T-helper 1 cell treated with Interleukin-12 subunit alpha and Interleukin-12 subunit beta and Interleukin-4 antibody, amounts not matched to agents 30 μg/mL and 1 μg/mL, for 36 hours (primary cell): Measurements from ENCODE around the gene PDP2.

ENCODE experiments used
- H3K27ac Mint-ChIP-seq: one replicate; pipeline ENCODE4 v1.8.0; 2021; ENCODE audit warnings: mild to moderate bottlenecking, mixed read lengths
- H3K27me3 Mint-ChIP-seq: one replicate; pipeline ENCODE4 v1.8.0; 2021; ENCODE audit warnings: low read depth, mixed read lengths
- H3K36me3 Mint-ChIP-seq: one replicate; pipeline ENCODE4 v1.8.0; 2021; ENCODE audit warnings: low read depth, mixed read lengths
- H3K4me1 Mint-ChIP-seq: one replicate; pipeline ENCODE4 v1.8.0; 2021; ENCODE audit warnings: low read depth, mixed read lengths
- H3K4me3 Mint-ChIP-seq: one replicate; pipeline ENCODE4 v1.8.0; 2021; ENCODE audit warnings: mild to moderate bottlenecking, moderate library complexity, mixed read lengths
- H3K9me3 Mint-ChIP-seq: one replicate; pipeline ENCODE4 v1.8.0; 2021; ENCODE audit warnings: mixed read lengths

Gene PDP2

GRCh38 chr16:66910175-66910940 lies 30.0 kb downstream of the PDP2 start:
- H3K4me3 Mint-ChIP-seq, result no peak overlapping the region
- no peaks in the 10 kb centered on the region for H3K9me3 Mint-ChIP-seq
- H3K4me1 Mint-ChIP-seq, result peaks cover 9% of the 10 kb centered on the region
- no peaks in the 10 kb centered on the region for H3K27me3 Mint-ChIP-seq
- H3K27ac Mint-ChIP-seq, result no peak overlapping the region
- no peaks in the 10 kb centered on the region for H3K36me3 Mint-ChIP-seq

GRCh38 chr16:66911112-66911511 lies 30.8 kb downstream of the PDP2 start:
- H3K4me3 Mint-ChIP-seq, result no peak overlapping the region
- H3K27ac Mint-ChIP-seq, result no peak overlapping the region
- H3K4me1 Mint-ChIP-seq, result peaks cover 5% of the 10 kb centered on the region
- H3K27me3 Mint-ChIP-seq, result no peaks in the 10 kb centered on the region
- no peaks in the 10 kb centered on the region for H3K36me3 Mint-ChIP-seq
- no peaks in the 10 kb centered on the region for H3K9me3 Mint-ChIP-seq

- H3K36me3 Mint-ChIP-seq, result no peaks in the 10 kb centered on the region
- no peaks in the 10 kb centered on the region for H3K27me3 Mint-ChIP-seq
- no peak overlapping the region for H3K4me3 Mint-ChIP-seq
Observed at GRCh38 chr16:66911801-66912200, 31.5 kb downstream of the PDP2 start.

GRCh38 chr16:66913081-66913480 lies 32.8 kb downstream of the PDP2 start:
- Mint-ChIP-seq H3K9me3 (no peaks in the 10 kb centered on the region), H3K27me3 (peaks cover under 1% of the 10 kb centered on the region), H3K4me3 (no peak overlapping the region), H3K4me1 (no peaks in the 10 kb centered on the region), H3K36me3 (no peaks in the 10 kb centered on the region), H3K27ac (no peak overlapping the region)

More at GRCh38 chr16:66911801-66912200, 31.5 kb downstream of the PDP2 start:
- Mint-ChIP-seq H3K27ac (no peak overlapping the region), H3K9me3 (no peaks in the 10 kb centered on the region), H3K4me1 (no peaks in the 10 kb centered on the region)

- Mint-ChIP-seq H3K27ac (no peak overlapping the region), H3K36me3 (no peaks in the 10 kb centered on the region), H3K4me1 (no peaks in the 10 kb centered on the region), H3K9me3 (no peaks in the 10 kb centered on the region), H3K27me3 (peaks cover 4% of the 10 kb centered on the region), H3K4me3 (no peak overlapping the region)
Observed at GRCh38 chr16:66913711-66914110, 33.4 kb downstream of the PDP2 start.

GRCh38 chr16:66914541-66914940 lies 34.2 kb downstream of the PDP2 start:
- peaks cover 4% of the 10 kb centered on the region for H3K27me3 Mint-ChIP-seq

GRCh38 chr16:66915041-66915440 lies 34.7 kb downstream of the PDP2 start:
- Mint-ChIP-seq H3K4me1 (no peaks in the 10 kb centered on the region), H3K4me3 (no peak overlapping the region), H3K27me3 (peaks cover 4% of the 10 kb centered on the region), H3K36me3 (no peaks in the 10 kb centered on the region), H3K27ac (no peak overlapping the region), H3K9me3 (no peaks in the 10 kb centered on the region)

More at GRCh38 chr16:66914541-66914940, 34.2 kb downstream of the PDP2 start:
- Mint-ChIP-seq H3K4me3 (no peak overlapping the region), H3K36me3 (no peaks in the 10 kb centered on the region), H3K27ac (no peak overlapping the region), H3K4me1 (no peaks in the 10 kb centered on the region), H3K9me3 (no peaks in the 10 kb centered on the region)

- no peak overlapping the region for H3K27ac Mint-ChIP-seq
- H3K36me3 Mint-ChIP-seq, result no peaks in the 10 kb centered on the region
- H3K9me3 Mint-ChIP-seq, result no peaks in the 10 kb centered on the region
- no peaks in the 10 kb centered on the region for H3K4me1 Mint-ChIP-seq
- H3K4me3 Mint-ChIP-seq, result no peak overlapping the region
- peaks cover 11% of the 10 kb centered on the region for H3K27me3 Mint-ChIP-seq
Observed at GRCh38 chr16:66916518-66916917, 36.2 kb downstream of the PDP2 start.

- H3K9me3 Mint-ChIP-seq, result no peaks in the 10 kb centered on the region
- peaks cover 11% of the 10 kb centered on the region for H3K27me3 Mint-ChIP-seq
- H3K4me3 Mint-ChIP-seq, result no peak overlapping the region
- H3K36me3 Mint-ChIP-seq, result no peaks in the 10 kb centered on the region
- no peak overlapping the region for H3K27ac Mint-ChIP-seq
- no peaks in the 10 kb centered on the region for H3K4me1 Mint-ChIP-seq
Observed at GRCh38 chr16:66917741-66918140, 37.4 kb downstream of the PDP2 start.

- H3K27me3 Mint-ChIP-seq, result peaks cover 17% of the 10 kb centered on the region
- H3K36me3 Mint-ChIP-seq, result no peaks in the 10 kb centered on the region
- H3K27ac Mint-ChIP-seq, result no peak overlapping the region
- no peaks in the 10 kb centered on the region for H3K4me1 Mint-ChIP-seq
- no peaks in the 10 kb centered on the region for H3K9me3 Mint-ChIP-seq
- H3K4me3 Mint-ChIP-seq, result no peak overlapping the region
Observed at GRCh38 chr16:66918355-66918754, 38.0 kb downstream of the PDP2 start.

GRCh38 chr16:66918803-66919568 lies 38.7 kb downstream of the PDP2 start, which contains the start of gene CDH16:
TSS of gene CDH16 (minus strand) at chr16:66918885. CDS start at chr16:66918065, 820 bp downstream.
- H3K27me3 Mint-ChIP-seq, result peaks cover 24% of the 10 kb centered on the region
- no peak within 1 kb of the TSS for H3K27ac Mint-ChIP-seq
- H3K36me3 Mint-ChIP-seq, result no peaks in the 10 kb centered on the region
- peaks cover 4% of the 10 kb centered on the region for H3K4me1 Mint-ChIP-seq
- H3K9me3 Mint-ChIP-seq, result no peaks in the 10 kb centered on the region
- H3K4me3 Mint-ChIP-seq, result no peak within 1 kb of the TSS

GRCh38 chr16:66919569-66920298 lies 39.4 kb downstream of the PDP2 start:
- H3K36me3 Mint-ChIP-seq, result no peaks in the 10 kb centered on the region
- H3K9me3 Mint-ChIP-seq, result no peaks in the 10 kb centered on the region
- peaks cover 31% of the 10 kb centered on the region for H3K27me3 Mint-ChIP-seq
- H3K4me1 Mint-ChIP-seq, result peaks cover 4% of the 10 kb centered on the region
- no peak overlapping the region for H3K27ac Mint-ChIP-seq
- H3K4me3 Mint-ChIP-seq, result no peak overlapping the region

GRCh38 chr16:66920299-66920590 lies 39.9 kb downstream of the PDP2 start:
- Mint-ChIP-seq H3K27me3 (peaks cover 33% of the 10 kb centered on the region), H3K9me3 (no peaks in the 10 kb centered on the region), H3K36me3 (no peaks in the 10 kb centered on the region), H3K4me1 (peaks cover 4% of the 10 kb centered on the region), H3K4me3 (no peak overlapping the region), H3K27ac (no peak overlapping the region)

GRCh38 chr16:66920924-66921680 lies 40.8 kb downstream of the PDP2 start:
- Mint-ChIP-seq H3K4me3 (no peak overlapping the region), H3K27ac (no peak overlapping the region), H3K36me3 (no peaks in the 10 kb centered on the region), H3K27me3 (peaks cover 41% of the 10 kb centered on the region), H3K9me3 (no peaks in the 10 kb centered on the region), H3K4me1 (peaks cover 4% of the 10 kb centered on the region)
